ENCODE data around the gene MEOX1.

DNA sequence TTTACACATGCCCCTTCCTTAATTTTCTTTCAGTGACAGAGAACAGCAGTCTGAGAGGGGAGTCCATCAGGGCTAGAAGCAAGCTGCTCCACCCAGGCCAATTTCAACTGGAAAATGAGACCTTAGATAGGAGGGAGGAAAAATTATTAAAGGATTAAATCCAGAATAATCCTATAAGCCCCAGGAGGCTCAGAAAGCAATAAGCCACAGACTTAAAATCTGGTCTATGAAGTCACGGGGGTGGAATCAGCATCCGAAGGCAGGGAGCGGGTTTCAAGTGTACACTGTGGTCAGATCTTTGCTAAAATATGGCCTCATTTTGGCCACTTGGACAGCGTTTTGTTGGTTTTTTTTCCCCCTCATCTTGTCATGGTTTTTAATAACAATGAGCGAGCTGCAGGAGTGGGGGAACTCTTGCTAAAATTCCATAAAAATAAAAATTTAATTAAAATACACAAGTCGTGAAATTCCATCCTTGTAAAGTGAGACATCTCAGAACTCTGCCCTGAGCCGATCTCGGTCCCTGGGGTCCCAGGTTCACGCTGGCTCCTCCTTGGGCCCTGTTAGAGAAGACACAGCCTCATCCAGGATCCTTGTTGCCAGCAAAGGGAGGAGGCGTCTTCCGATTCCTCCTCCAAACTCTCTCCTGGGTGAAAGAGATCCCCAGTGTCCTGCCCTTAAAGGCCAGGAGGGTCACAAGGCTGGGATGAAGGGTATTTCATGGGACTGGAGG is 63.9 kb downstream of the MEOX1 start:
- TF ChIP-seq ZNF792 (CRISPR knock-in tag; IDR thresholded peaks at IDR 0.05) (no peak), HDAC6 (IDR thresholded peaks at IDR 0.05; ENCODE audit: low read depth, low read length) (no peak), ZNF615 (CRISPR knock-in tag; IDR thresholded peaks at IDR 0.05; ENCODE audit: borderline replicate concordance) (no peak), POLR2AphosphoS2 (IDR thresholded peaks at IDR 0.05; ENCODE audit: low read depth, low read length) (no peak), SMARCE1 (IDR thresholded peaks at IDR 0.05; ENCODE audit: borderline replicate concordance) (no peak), FOXA1 (IDR thresholded peaks at IDR 0.05) (no peak), FOXA1 (CRISPR knock-in tag; IDR thresholded peaks at IDR 0.05) (no peak), ZNF446 (CRISPR knock-in tag; IDR thresholded peaks at IDR 0.05) (no peak), CC2D1A (CRISPR knock-in tag; IDR thresholded peaks at IDR 0.05) (no peak), NR2F6 (IDR thresholded peaks at IDR 0.05) (no peak), NR2F6 (CRISPR knock-in tag; IDR thresholded peaks at IDR 0.05) (no peak), ZNF232 (CRISPR knock-in tag; IDR thresholded peaks at IDR 0.05; ENCODE audit: borderline replicate concordance) (no peak)
- TF ChIP-seq, protein P1, sequence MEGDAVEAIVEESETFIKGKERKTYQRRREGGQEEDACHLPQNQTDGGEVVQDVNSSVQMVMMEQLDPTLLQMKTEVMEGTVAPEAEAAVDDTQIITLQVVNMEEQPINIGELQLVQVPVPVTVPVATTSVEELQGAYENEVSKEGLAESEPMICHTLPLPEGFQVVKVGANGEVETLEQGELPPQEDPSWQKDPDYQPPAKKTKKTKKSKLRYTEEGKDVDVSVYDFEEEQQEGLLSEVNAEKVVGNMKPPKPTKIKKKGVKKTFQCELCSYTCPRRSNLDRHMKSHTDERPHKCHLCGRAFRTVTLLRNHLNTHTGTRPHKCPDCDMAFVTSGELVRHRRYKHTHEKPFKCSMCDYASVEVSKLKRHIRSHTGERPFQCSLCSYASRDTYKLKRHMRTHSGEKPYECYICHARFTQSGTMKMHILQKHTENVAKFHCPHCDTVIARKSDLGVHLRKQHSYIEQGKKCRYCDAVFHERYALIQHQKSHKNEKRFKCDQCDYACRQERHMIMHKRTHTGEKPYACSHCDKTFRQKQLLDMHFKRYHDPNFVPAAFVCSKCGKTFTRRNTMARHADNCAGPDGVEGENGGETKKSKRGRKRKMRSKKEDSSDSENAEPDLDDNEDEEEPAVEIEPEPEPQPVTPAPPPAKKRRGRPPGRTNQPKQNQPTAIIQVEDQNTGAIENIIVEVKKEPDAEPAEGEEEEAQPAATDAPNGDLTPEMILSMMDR (CRISPR knock-in tag; IDR thresholded peaks at IDR 0.05), result no peak
- TF ChIP-seq, protein P2, sequence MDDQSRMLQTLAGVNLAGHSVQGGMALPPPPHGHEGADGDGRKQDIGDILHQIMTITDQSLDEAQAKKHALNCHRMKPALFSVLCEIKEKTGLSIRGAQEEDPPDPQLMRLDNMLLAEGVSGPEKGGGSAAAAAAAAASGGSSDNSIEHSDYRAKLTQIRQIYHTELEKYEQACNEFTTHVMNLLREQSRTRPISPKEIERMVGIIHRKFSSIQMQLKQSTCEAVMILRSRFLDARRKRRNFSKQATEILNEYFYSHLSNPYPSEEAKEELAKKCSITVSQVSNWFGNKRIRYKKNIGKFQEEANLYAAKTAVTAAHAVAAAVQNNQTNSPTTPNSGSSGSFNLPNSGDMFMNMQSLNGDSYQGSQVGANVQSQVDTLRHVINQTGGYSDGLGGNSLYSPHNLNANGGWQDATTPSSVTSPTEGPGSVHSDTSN (CRISPR knock-in tag; IDR thresholded peaks at IDR 0.05; ENCODE audit: borderline replicate concordance), result no peak
- TF ChIP-seq, protein P3, sequence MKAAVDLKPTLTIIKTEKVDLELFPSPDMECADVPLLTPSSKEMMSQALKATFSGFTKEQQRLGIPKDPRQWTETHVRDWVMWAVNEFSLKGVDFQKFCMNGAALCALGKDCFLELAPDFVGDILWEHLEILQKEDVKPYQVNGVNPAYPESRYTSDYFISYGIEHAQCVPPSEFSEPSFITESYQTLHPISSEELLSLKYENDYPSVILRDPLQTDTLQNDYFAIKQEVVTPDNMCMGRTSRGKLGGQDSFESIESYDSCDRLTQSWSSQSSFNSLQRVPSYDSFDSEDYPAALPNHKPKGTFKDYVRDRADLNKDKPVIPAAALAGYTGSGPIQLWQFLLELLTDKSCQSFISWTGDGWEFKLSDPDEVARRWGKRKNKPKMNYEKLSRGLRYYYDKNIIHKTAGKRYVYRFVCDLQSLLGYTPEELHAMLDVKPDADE (CRISPR knock-in tag; IDR thresholded peaks at IDR 0.05), result no peak
- TF ChIP-seq, protein P4, sequence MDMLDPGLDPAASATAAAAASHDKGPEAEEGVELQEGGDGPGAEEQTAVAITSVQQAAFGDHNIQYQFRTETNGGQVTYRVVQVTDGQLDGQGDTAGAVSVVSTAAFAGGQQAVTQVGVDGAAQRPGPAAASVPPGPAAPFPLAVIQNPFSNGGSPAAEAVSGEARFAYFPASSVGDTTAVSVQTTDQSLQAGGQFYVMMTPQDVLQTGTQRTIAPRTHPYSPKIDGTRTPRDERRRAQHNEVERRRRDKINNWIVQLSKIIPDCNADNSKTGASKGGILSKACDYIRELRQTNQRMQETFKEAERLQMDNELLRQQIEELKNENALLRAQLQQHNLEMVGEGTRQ (IDR thresholded peaks at IDR 0.05; ENCODE audit: low read depth, low read length), result no peak
- TF ChIP-seq, protein P4 (CRISPR knock-in tag; IDR thresholded peaks at IDR 0.05; ENCODE audit: borderline replicate concordance), result no peak
